ENCODE results near the gene AGO4. TPM values are rescaled to one million over a fixed set of nuclear protein-coding genes. Genes with fewer than 3 reads are reported as not detected.

AGO4 gene
- total RNA-seq, 4 donors from 2014 or later, result 8.3 to 44.2 (median 18.6) TPM

DNA sequence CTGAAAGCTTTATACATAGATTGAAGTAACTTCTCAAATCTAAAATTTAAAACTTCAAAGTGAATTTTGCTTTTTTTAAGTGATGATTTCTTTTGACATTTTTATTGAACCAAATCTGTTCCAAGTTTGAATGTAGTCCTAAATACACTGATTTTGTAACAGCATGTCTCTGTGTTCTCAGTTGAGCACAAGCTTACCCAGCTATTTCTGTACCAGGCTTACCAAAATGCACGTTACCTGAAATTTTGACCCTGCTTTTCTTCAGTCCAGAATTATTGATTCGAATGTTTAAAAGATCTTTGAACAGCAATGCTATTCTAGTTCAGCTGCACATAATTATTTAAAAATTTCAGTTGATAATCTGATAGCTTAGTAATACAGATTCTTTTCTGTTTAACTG, 25.6 kb downstream of the AGO4 start:
- Histone ChIP-seq H3K36me3 (peaks cover 0 to 88% (median 0%) of the 10 kb centered on the region in 3 donors), H3K27ac (no peak overlapping the region), H3K27me3 (no peaks in the 10 kb centered on the region), H3K4me1 (no peaks in the 10 kb centered on the region), H3K4me3 (no peak overlapping the region), H3K9me3 (no peaks in the 10 kb centered on the region)
- TF ChIP-seq, protein P1, sequence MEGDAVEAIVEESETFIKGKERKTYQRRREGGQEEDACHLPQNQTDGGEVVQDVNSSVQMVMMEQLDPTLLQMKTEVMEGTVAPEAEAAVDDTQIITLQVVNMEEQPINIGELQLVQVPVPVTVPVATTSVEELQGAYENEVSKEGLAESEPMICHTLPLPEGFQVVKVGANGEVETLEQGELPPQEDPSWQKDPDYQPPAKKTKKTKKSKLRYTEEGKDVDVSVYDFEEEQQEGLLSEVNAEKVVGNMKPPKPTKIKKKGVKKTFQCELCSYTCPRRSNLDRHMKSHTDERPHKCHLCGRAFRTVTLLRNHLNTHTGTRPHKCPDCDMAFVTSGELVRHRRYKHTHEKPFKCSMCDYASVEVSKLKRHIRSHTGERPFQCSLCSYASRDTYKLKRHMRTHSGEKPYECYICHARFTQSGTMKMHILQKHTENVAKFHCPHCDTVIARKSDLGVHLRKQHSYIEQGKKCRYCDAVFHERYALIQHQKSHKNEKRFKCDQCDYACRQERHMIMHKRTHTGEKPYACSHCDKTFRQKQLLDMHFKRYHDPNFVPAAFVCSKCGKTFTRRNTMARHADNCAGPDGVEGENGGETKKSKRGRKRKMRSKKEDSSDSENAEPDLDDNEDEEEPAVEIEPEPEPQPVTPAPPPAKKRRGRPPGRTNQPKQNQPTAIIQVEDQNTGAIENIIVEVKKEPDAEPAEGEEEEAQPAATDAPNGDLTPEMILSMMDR (IDR thresholded peaks at IDR 0.05), result no peak
- no peak for TF ChIP-seq POLR2A (IDR thresholded peaks at IDR 0.05)
- no peak for DNase-seq

DNA sequence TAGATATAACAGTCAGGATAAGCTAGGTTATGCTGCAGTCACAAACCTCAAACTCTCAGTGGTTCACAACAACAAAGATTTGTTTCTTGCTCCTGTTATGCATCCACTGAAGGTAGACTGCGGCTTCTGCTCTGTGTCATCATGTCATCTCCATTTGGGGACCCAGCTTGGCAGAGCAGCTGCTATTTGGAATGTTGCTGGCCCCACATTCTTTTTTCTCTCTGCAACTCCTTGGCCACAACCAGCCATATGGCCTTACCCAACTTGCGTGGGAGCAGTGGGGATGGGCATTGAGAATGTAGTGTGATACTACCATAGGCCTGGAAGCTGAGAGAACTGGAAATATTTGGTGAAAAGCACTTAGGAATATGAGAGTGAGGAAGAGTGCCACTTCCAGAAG, 26.4 kb downstream of the AGO4 start:
- Histone ChIP-seq H3K36me3 (peaks cover 0 to 80% (median 0%) of the 10 kb centered on the region in 3 donors), H3K4me3 (no peak overlapping the region), H3K4me1 (no peaks in the 10 kb centered on the region), H3K27me3 (no peaks in the 10 kb centered on the region), H3K9me3 (no peaks in the 10 kb centered on the region), H3K27ac (no peak overlapping the region)
- no peak for DNase-seq
- TF ChIP-seq, protein P1 (IDR thresholded peaks at IDR 0.05), result no peak
- no peak for TF ChIP-seq POLR2A (IDR thresholded peaks at IDR 0.05)

DNA sequence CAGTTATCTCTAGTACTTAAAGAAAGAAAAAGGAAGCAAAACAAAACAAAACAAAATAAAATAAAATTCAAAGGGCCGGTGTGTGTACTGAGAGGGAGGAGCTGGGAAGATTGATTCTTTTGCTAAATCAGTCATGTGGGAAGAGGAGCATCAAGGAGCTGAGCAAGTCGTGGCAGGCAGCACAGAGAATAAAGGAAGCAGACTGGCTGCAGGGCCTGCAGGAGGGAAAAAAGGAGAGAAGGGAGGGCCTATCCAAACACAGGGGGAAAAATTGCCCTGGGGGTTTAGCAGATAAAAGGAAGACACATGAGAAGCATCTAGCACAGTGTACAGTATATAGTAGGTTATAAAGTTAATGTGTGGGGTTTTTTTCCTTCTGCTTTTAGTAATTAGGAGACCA, 27.6 kb downstream of the AGO4 start:
- Histone ChIP-seq H3K9me3 (no peaks in the 10 kb centered on the region), H3K36me3 (peaks cover 0 to 82% (median 0%) of the 10 kb centered on the region in 3 donors), H3K27me3 (no peaks in the 10 kb centered on the region), H3K4me3 (no peak overlapping the region), H3K4me1 (no peaks in the 10 kb centered on the region), H3K27ac (no peak overlapping the region)
- no peak for DNase-seq
- no peak for TF ChIP-seq POLR2A (IDR thresholded peaks at IDR 0.05)
- TF ChIP-seq, protein P1 (IDR thresholded peaks at IDR 0.05), result no peak

DNA sequence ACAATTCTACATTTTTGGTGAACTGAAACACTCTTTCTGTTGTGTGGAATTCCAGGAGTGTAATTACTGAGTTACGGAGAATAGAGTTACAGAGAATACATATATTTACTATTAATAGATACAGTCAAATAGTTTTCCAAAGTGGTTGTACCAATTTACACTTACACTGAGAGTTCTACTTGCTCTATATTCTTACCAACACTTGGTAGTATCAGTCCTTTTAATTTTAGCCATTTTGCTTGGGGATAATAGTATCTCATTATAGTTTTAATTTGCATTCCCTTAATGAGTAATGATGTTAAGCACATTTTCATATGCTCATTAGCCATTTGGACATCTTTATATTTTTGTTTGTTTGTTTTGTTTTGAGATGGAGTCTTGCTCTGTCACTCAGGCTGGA, 28.9 kb downstream of the AGO4 start:
- Histone ChIP-seq H3K27me3 (no peaks in the 10 kb centered on the region), H3K4me1 (no peaks in the 10 kb centered on the region), H3K27ac (no peak overlapping the region), H3K36me3 (peaks cover 0 to 81% (median 0%) of the 10 kb centered on the region in 3 donors), H3K4me3 (no peak overlapping the region), H3K9me3 (no peaks in the 10 kb centered on the region)
- TF ChIP-seq POLR2A (IDR thresholded peaks at IDR 0.05), result no peak
- TF ChIP-seq, protein P1 (IDR thresholded peaks at IDR 0.05), result no peak
- no peak for DNase-seq

DNA sequence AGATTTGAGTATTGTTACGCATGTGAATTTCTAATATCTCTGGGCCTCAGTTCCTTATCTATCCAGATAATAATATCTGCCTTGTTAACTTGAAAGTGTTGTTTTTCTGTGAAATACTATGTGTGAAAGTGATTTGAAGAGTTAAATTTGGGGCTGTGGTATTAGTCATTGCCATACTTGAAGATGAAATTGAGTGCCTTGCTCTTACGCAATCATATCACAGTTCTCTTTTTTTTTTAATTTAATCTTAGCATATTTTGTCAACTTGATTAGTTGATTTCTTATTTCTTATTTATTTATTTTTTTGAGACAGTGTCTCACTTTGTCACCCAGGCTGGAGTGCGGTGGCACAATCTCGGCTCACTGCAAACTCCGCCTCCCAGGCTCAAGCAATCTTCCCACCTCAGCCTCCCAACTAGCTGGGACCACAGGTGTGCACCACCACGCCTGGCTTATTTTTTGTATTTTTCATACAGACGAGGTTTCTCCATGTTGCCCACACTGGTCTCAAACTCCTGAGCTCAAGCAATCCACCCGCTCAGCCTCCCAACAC, 31.0 kb downstream of the AGO4 start:
- Histone ChIP-seq H3K4me1 (no peaks in the 10 kb centered on the region), H3K9me3 (no peaks in the 10 kb centered on the region), H3K4me3 (no peak overlapping the region), H3K27me3 (no peaks in the 10 kb centered on the region), H3K36me3 (peaks cover 0 to 86% (median 2%) of the 10 kb centered on the region in 3 donors), H3K27ac (no peak overlapping the region)
- no peak for DNase-seq
- TF ChIP-seq POLR2A (IDR thresholded peaks at IDR 0.05), result no peak
- TF ChIP-seq, protein P1 (IDR thresholded peaks at IDR 0.05), result no peak

DNA sequence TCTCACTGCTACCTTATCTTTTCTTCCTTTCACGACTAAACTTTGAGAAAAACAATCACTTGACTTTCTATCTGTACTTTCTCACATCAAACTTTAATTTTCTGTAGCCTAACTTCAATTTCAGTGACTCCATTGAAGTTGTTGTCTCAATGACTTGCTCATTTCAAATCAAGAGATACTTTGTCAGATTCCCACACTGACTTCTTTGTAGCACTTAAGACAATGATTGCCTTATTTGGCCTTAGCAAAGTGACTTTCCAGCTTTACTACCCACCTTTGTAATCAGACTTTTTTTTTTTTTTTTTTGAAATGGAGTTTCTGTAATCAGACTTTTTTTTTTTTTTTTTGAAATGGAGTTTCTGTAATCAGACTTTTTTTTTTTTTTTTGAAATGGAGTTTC, 37.0 kb downstream of the AGO4 start:
- TF ChIP-seq POLR2A (IDR thresholded peaks at IDR 0.05), result no peak
- TF ChIP-seq, protein P1 (IDR thresholded peaks at IDR 0.05), result no peak
- H3K36me3 ChIP-seq, result peaks cover 0 to 50% (median 2%) of the 10 kb centered on the region in 3 donors
- H3K27ac ChIP-seq, result no peak overlapping the region
- H3K27me3 ChIP-seq, result no peaks in the 10 kb centered on the region
- DNase-seq, result no peak
- no peaks in the 10 kb centered on the region for H3K4me1 ChIP-seq
- no peak overlapping the region for H3K4me3 ChIP-seq
- no peaks in the 10 kb centered on the region for H3K9me3 ChIP-seq

All from Peyer's patch (tissue), 4 donors.